Measurements from ENCODE around the gene POU2F1. TPM values are rescaled to one million over a fixed set of nuclear protein-coding genes. Genes with fewer than 3 reads are reported as not detected.
A peak's percentile ranks its signal among the peaks of the same experiment; 100 is the strongest.

The POU2F1 gene
- polyA plus RNA-seq, 1 donor (not counting 4 experiments of a cell fraction or from before 2014, with no cell fraction given), result 3.2 TPM

GRCh38 chr1:167198518-167199133 lies 22.1 kb upstream of the POU2F1 start:
- no peak for TF ChIP-seq EZH2 (IDR thresholded peaks at IDR 0.05; ENCODE audit: low read length)
- no peak for TF ChIP-seq CTCF (optimal IDR thresholded peaks at IDR 0.05 in 1 of 3, IDR thresholded peaks at IDR 0.05 in 1 of 3, conservative IDR thresholded peaks at IDR 0.05 in 1 of 3; ENCODE audit: extremely low read depth in 1 of 3, insufficient read depth in 2 of 3, low read length in 3 of 3)
- no peaks in the 10 kb centered on the region for H4K20me1 ChIP-seq (ENCODE audit: control insufficient read depth, extremely low read depth, insufficient read depth, low read length)
- dilution Hi-C loops (cut with MboI; ENCODE audit: extremely low pct_ligation_motif_present, low sequenced_read_pairs), result no loop called here
- H3K27me3 ChIP-seq (ENCODE audit: control insufficient read depth, extremely low read depth, insufficient read depth, low read length), result no peaks in the 10 kb centered on the region
- peaks cover 19% of the 10 kb centered on the region for H3K4me1 ChIP-seq (ENCODE audit: control insufficient read depth, extremely low read depth, insufficient read depth, low read length)
- H3K9me3 ChIP-seq (ENCODE audit: control insufficient read depth, low read depth, low read length), result no peaks in the 10 kb centered on the region
- FAIRE-seq (peak; percentile 43), DNase-seq (ENCODE audit: low read depth, low spot score) (no peak)
- no peaks in the 10 kb centered on the region for H3K79me2 ChIP-seq (ENCODE audit: control insufficient read depth, insufficient read depth, low read length)
- H3K4me2 ChIP-seq (ENCODE audit: control insufficient read depth, extremely low read depth, insufficient read depth, low read depth, low read length), result no peak overlapping the region
- no peaks in the 10 kb centered on the region for H3K9me1 ChIP-seq (ENCODE audit: control insufficient read depth, extremely low read depth, insufficient read depth, low read length)
- H3K4me3 ChIP-seq (ENCODE audit: control insufficient read depth in 2 of 3, extremely low read depth in 1 of 3, insufficient read depth in 2 of 3, low read depth in 1 of 3, low read length in 3 of 3), result no peak overlapping the region
- no peaks in the 10 kb centered on the region for H3K36me3 ChIP-seq (ENCODE audit: control insufficient read depth in 2 of 2, extremely low read depth in 1 of 2, insufficient read depth in 2 of 2, low read length in 2 of 2)
- H3K27ac ChIP-seq (ENCODE audit: control insufficient read depth, insufficient read depth, low read length), result no peak overlapping the region
- H3K9ac ChIP-seq (ENCODE audit: control insufficient read depth, extremely low read depth, insufficient read depth, low read length), result no peak overlapping the region
- H2AFZ ChIP-seq (ENCODE audit: control insufficient read depth, low read length), result no peak overlapping the region

- no peak overlapping the region for H3K27ac ChIP-seq (ENCODE audit: control insufficient read depth, insufficient read depth, low read length)
- no peaks in the 10 kb centered on the region for H4K20me1 ChIP-seq (ENCODE audit: control insufficient read depth, extremely low read depth, insufficient read depth, low read length)
- no peaks in the 10 kb centered on the region for H3K79me2 ChIP-seq (ENCODE audit: control insufficient read depth, insufficient read depth, low read length)
- no peak for FAIRE-seq
- H3K9me3 ChIP-seq (ENCODE audit: control insufficient read depth, low read depth, low read length), result no peaks in the 10 kb centered on the region
- H3K4me2 ChIP-seq (ENCODE audit: control insufficient read depth, extremely low read depth, insufficient read depth, low read depth, low read length), result no peak overlapping the region
- TF ChIP-seq CTCF (optimal IDR thresholded peaks at IDR 0.05 in 1 of 3, IDR thresholded peaks at IDR 0.05 in 1 of 3, conservative IDR thresholded peaks at IDR 0.05 in 1 of 3; ENCODE audit: extremely low read depth in 1 of 3, insufficient read depth in 2 of 3, low read length in 3 of 3) (no peak), EZH2 (IDR thresholded peaks at IDR 0.05; ENCODE audit: low read length) (no peak)
- H3K4me3 ChIP-seq (ENCODE audit: control insufficient read depth in 2 of 3, extremely low read depth in 1 of 3, insufficient read depth in 2 of 3, low read depth in 1 of 3, low read length in 3 of 3), result no peak overlapping the region
- no peak for DNase-seq (ENCODE audit: low read depth, low spot score)
- no peaks in the 10 kb centered on the region for H3K27me3 ChIP-seq (ENCODE audit: control insufficient read depth, extremely low read depth, insufficient read depth, low read length)
- no peaks in the 10 kb centered on the region for H3K9me1 ChIP-seq (ENCODE audit: control insufficient read depth, extremely low read depth, insufficient read depth, low read length)
- H3K36me3 ChIP-seq (ENCODE audit: control insufficient read depth in 2 of 2, extremely low read depth in 1 of 2, insufficient read depth in 2 of 2, low read length in 2 of 2), result no peaks in the 10 kb centered on the region
- no peak overlapping the region for H3K9ac ChIP-seq (ENCODE audit: control insufficient read depth, extremely low read depth, insufficient read depth, low read length)
- H3K4me1 ChIP-seq (ENCODE audit: control insufficient read depth, extremely low read depth, insufficient read depth, low read length), result peaks cover 19% of the 10 kb centered on the region
- no peak overlapping the region for H2AFZ ChIP-seq (ENCODE audit: control insufficient read depth, low read length)
- dilution Hi-C loops (cut with MboI; ENCODE audit: extremely low pct_ligation_motif_present, low sequenced_read_pairs), result no loop called here
Observed at GRCh38 chr1:167199656-167200055, 21.0 kb upstream of the POU2F1 start.
